MM.1S (cell line): ENCODE results near the gene GABRA5.

Experiments
- CTCF ChIP-seq: fragments of 300-600 bp; sonication (generic); IDR thresholded peaks from 2 replicates; pipeline ENCODE4 v1.5.1; 2016; ENCODE audit warnings: antibody characterized with exemption, low read length, mixed read lengths
- EZH2 ChIP-seq: fragments of 300-600 bp; sonication (generic); optimal IDR thresholded peaks from 2 replicates; pipeline ENCODE3; 2017; ENCODE audit warnings: low read depth, mild to moderate bottlenecking, antibody characterized with exemption, low read length, mixed read lengths
- EZH2phosphoT487 ChIP-seq: fragments of 300-600 bp; sonication (generic); IDR thresholded peaks from 2 replicates; pipeline ENCODE4 v1.6.1; 2018; ENCODE audit warnings: antibody characterized with exemption, low read length

- TF ChIP-seq CTCF, result no peak
- TF ChIP-seq EZH2, result no peak
- TF ChIP-seq EZH2phosphoT487, result no peak
Measured at GRCh38 chr15:26877831-26878230, 11.0 kb downstream of the GABRA5 start.
